HepG2 (cell line): ENCODE data around the gene SLC2A10. TPM values are rescaled to one million over a fixed set of nuclear protein-coding genes. Genes with fewer than 3 reads are reported as not detected.

Experiments
- CEBPB ChIP-seq: IDR thresholded peaks from 2 replicates; pipeline ENCODE4 v1.6.1; 2011; ENCODE audit warnings: low read depth, low read length, improper control_type of control experiment, borderline replicate concordance
- FOXK1 ChIP-seq: sonication (generic); formaldehyde crosslinking; IDR thresholded peaks from 2 replicates; pipeline ENCODE4 v1.4.0; 2020; ENCODE audit warnings: low read depth, missing genetic modification reagents, borderline replicate concordance
- GZF1 ChIP-seq: sonication (generic); formaldehyde crosslinking; IDR thresholded peaks from 2 replicates; pipeline ENCODE4 v1.5.1; 2020; ENCODE audit warnings: mild to moderate bottlenecking, missing genetic modification reagents
- HNRNPK ChIP-seq: fragments of 200-400 bp; formaldehyde crosslinking; IDR thresholded peaks from 2 replicates; pipeline ENCODE4 v1.6.1; 2018; ENCODE audit warnings: low read length, low read depth, moderate library complexity, mild to moderate bottlenecking; ENCODE audit not compliant: poor library complexity, severe bottlenecking
- KDM1A ChIP-seq: IDR thresholded peaks from 2 replicates; pipeline ENCODE4 v1.6.1; 2016; ENCODE audit warnings: missing compliant biosample characterization
- KLF6 ChIP-seq: IDR thresholded peaks from 2 replicates; pipeline ENCODE4 v1.8.0; 2016; ENCODE audit warnings: missing biosample characterization, missing genetic modification reagents
- MXI1 ChIP-seq: IDR thresholded peaks from 3 replicates; pipeline ENCODE4 v1.6.1; 2012; ENCODE audit warnings: low read depth, low read length, inconsistent platforms, borderline replicate concordance
- NR2F1 ChIP-seq, 2 experiments: fragments of 450-650 bp in 1 of 2; formaldehyde crosslinking in 1 of 2; IDR thresholded peaks; 2 replicates each; pipeline versions ENCODE4 v1.5.0 to v1.6.1; 2016 to 2020; ENCODE audit warnings: mild to moderate bottlenecking in 1 of 2, missing compliant biosample characterization in 1 of 2, missing genetic modification reagents in 1 of 2, moderate library complexity in 1 of 2
- RBFOX2 ChIP-seq: fragments of 200-400 bp; formaldehyde crosslinking; IDR thresholded peaks from 2 replicates; pipeline ENCODE4 v1.6.1; 2017; ENCODE audit warnings: low read depth, mild to moderate bottlenecking, low read length
- SMARCC2 ChIP-seq: fragments of 450-650 bp; IDR thresholded peaks from 2 replicates; pipeline ENCODE4 v1.6.1; 2017; ENCODE audit warnings: antibody characterized with exemption, mild to moderate bottlenecking
- SNAPC2 ChIP-seq: sonication (generic); formaldehyde crosslinking; IDR thresholded peaks from 2 replicates; pipeline ENCODE4 v1.8.1; 2022; ENCODE audit warnings: mild to moderate bottlenecking, missing genetic modification reagents
- TEAD3 ChIP-seq: optimal IDR thresholded peaks from 2 replicates; pipeline ENCODE3; 2016; ENCODE audit warnings: borderline replicate concordance
- ZNF513 ChIP-seq: sonication (generic); formaldehyde crosslinking; conservative IDR thresholded peaks from 2 replicates; pipeline ENCODE4 v1.5.0; 2020; ENCODE audit warnings: missing genetic modification reagents
- ZNF616 ChIP-seq: sonication (generic); formaldehyde crosslinking; IDR thresholded peaks from 2 replicates; pipeline ENCODE4 v1.5.0; 2020; ENCODE audit warnings: low read depth, mild to moderate bottlenecking, missing genetic modification reagents
- ZNF687 ChIP-seq: sonication (generic); formaldehyde crosslinking; IDR thresholded peaks from 2 replicates; pipeline ENCODE4 v1.5.1; 2020; ENCODE audit warnings: mild to moderate bottlenecking, missing genetic modification reagents, moderate library complexity
- polyA plus RNA-seq, 8 experiments: library from polyadenylated mRNA; depleted of rRNA in 3 of 8; stranded (reverse) in 7 of 8; unstranded in 1 of 8; fragments of >200 nt; fragmentation: Illumina TruSeq in 4 of 8; extraction: Trizol in 4 of 8; gene quantifications; 2 replicates each; pipeline versions ENCODE4 v1.2.1 to v1.2.3, GENCODE V29; 2011 to 2016; ENCODE audit warnings: low read depth in 4 of 8, missing spikeins in 1 of 8, mixed read lengths in 1 of 8; ENCODE audit not compliant: insufficient read depth in 1 of 8
- total RNA-seq, 5 experiments: library from RNA; depleted of rRNA; stranded (reverse); fragments of >200 nt; fragmentation: Illumina TruSeq; extraction: Trizol; gene quantifications; 2 replicates each; pipeline ENCODE4 v1.2.3, GENCODE V29; 2016; ENCODE audit warnings: low read depth in 1 of 5
- TF ChIP-seq, protein P1 (sequence below): sonication (generic); formaldehyde crosslinking; IDR thresholded peaks from 2 replicates; pipeline ENCODE4 v1.4.0; 2020; ENCODE audit warnings: mild to moderate bottlenecking, missing genetic modification reagents
- TF ChIP-seq, protein P2 (sequence below): sonication (generic); formaldehyde crosslinking; IDR thresholded peaks from 2 replicates; pipeline ENCODE4 v1.4.0; 2020; ENCODE audit warnings: missing genetic modification reagents
- TF ChIP-seq, protein P3 (sequence below): sonication (generic); formaldehyde crosslinking; IDR thresholded peaks from 2 replicates; pipeline ENCODE4 v1.4.0; 2020; ENCODE audit warnings: missing genetic modification reagents

SLC2A10 gene
- total and polyA plus RNA-seq, 2 of the 13 experiments (the other 11 are each of a cell fraction or from before 2014, with no cell fraction given): 16.0 to 18.4 TPM

GRCh38 chr20:46689082-46689753 lies 20.2 kb upstream of the SLC2A10 start, which contains the start of gene TP53RK (continued):
- TF ChIP-seq MXI1 (peak; percentile 26; the same call in 1 of the 3 replicates), CEBPB (no peak), KLF6 (CRISPR knock-in tag) (peak; percentile 89), ZNF616 (CRISPR knock-in tag) (no peak; the same call in 1 of the 2 replicates), KDM1A (CRISPR knock-in tag) (peak; percentile 25; the same call in 1 of the 2 replicates), ZNF513 (no peak; the same call in 1 of the 2 replicates), RBFOX2 (peak; percentile 97), SNAPC2 (CRISPR knock-in tag) (0 out of 2 replicates have a peak, but pooled peaks have one; percentile 19), TEAD3 (CRISPR knock-in tag) (peak; percentile 2), ZNF687 (CRISPR knock-in tag) (peak; percentile 99), NR2F1 (CRISPR knock-in tag; IDR thresholded peaks at IDR 0.05) (no peak), FOXK1 (CRISPR knock-in tag) (peak; percentile 12), SMARCC2 (no peak), GZF1 (CRISPR knock-in tag) (no peak), HNRNPK (no peak)
- TF ChIP-seq, protein P1, sequence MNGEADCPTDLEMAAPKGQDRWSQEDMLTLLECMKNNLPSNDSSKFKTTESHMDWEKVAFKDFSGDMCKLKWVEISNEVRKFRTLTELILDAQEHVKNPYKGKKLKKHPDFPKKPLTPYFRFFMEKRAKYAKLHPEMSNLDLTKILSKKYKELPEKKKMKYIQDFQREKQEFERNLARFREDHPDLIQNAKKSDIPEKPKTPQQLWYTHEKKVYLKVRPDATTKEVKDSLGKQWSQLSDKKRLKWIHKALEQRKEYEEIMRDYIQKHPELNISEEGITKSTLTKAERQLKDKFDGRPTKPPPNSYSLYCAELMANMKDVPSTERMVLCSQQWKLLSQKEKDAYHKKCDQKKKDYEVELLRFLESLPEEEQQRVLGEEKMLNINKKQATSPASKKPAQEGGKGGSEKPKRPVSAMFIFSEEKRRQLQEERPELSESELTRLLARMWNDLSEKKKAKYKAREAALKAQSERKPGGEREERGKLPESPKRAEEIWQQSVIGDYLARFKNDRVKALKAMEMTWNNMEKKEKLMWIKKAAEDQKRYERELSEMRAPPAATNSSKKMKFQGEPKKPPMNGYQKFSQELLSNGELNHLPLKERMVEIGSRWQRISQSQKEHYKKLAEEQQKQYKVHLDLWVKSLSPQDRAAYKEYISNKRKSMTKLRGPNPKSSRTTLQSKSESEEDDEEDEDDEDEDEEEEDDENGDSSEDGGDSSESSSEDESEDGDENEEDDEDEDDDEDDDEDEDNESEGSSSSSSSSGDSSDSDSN (CRISPR knock-in tag): peak; percentile 100
- TF ChIP-seq, protein P2, sequence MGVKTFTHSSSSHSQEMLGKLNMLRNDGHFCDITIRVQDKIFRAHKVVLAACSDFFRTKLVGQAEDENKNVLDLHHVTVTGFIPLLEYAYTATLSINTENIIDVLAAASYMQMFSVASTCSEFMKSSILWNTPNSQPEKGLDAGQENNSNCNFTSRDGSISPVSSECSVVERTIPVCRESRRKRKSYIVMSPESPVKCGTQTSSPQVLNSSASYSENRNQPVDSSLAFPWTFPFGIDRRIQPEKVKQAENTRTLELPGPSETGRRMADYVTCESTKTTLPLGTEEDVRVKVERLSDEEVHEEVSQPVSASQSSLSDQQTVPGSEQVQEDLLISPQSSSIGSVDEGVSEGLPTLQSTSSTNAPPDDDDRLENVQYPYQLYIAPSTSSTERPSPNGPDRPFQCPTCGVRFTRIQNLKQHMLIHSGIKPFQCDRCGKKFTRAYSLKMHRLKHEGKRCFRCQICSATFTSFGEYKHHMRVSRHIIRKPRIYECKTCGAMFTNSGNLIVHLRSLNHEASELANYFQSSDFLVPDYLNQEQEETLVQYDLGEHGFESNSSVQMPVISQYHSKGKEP (CRISPR knock-in tag): 0 out of 2 replicates have a peak, but pooled peaks have one; percentile 23
- TF ChIP-seq, protein P3, sequence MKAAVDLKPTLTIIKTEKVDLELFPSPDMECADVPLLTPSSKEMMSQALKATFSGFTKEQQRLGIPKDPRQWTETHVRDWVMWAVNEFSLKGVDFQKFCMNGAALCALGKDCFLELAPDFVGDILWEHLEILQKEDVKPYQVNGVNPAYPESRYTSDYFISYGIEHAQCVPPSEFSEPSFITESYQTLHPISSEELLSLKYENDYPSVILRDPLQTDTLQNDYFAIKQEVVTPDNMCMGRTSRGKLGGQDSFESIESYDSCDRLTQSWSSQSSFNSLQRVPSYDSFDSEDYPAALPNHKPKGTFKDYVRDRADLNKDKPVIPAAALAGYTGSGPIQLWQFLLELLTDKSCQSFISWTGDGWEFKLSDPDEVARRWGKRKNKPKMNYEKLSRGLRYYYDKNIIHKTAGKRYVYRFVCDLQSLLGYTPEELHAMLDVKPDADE (CRISPR knock-in tag): peak; percentile 98
